Measurements from ENCODE around the gene HSPBAP1. TPM values are rescaled to one million over a fixed set of nuclear protein-coding genes. Genes with fewer than 3 reads are reported as not detected.

HSPBAP1 gene
- 7.5 and 8.7 TPM in 2 replicates for total RNA-seq

DNA sequence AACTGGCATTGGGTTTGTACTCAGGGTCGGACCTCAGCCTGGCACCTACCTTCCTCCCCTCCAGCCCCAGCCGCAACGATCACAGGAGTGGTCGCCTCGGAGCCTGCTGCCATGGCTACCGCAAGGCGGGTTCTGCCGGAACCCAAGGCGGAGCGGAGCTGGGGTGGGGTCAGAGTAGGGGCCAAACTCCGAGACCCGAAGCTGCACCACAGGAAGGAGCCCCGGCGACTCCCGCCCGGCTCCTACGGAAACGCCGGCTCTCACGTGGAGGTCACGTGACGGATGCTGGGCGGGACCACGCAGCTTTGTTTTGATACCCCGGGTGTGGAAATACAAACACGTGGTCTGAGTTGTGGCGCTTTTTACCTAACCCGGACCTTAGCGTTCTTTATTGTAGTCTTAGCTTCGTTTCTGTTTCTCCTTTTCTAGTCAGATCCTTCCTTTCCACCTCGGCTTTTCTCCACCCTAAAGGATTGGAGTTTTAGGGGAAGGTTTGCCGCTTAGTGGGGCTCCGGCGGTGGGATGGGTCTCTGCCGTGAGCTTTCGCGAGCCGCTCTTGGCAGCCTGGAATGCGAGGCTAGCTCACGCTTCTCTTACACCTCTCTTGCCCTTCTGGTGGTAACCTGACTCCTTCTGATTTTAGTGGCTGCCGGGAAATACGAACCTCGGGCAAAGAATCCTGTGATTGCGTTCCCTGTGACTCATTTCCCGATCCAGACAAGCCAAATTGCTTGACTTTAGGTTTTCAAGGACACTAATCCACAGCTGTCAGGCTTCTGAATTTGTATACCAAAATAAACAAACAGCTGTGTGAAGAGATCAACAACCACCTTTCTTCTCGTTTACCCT is at the start of gene HSPBAP1:
TSS of gene HSPBAP1 (minus strand) at position 264 of the 849 bp plus-strand sequence. CDS start at position 113, 151 bp downstream.
- no peaks in the 10 kb centered on the region for H3K9me3 Mint-ChIP-seq
- peak; percentile 97 for DNase-seq
- H3K4me3 Mint-ChIP-seq, result peak within 1 kb of the TSS; percentile 90
- peak within 1 kb of the TSS; percentile 88 for H3K27ac Mint-ChIP-seq
- no peaks in the 10 kb centered on the region for H3K27me3 Mint-ChIP-seq
- intact Hi-C loops (cut with micrococcal nuclease), result loop anchor here (1.0 to 5.0 kb wide), 4 partner anchors 377 to 1247 kb away; partner anchors contain the start of genes FAM162A, SEC22A and WDR5B
- peaks cover 32% of the 10 kb centered on the region for H3K4me1 Mint-ChIP-seq
- peaks cover 5% of the 10 kb centered on the region for H3K36me3 Mint-ChIP-seq (ENCODE audit: low read depth)

- H3K4me3 Mint-ChIP-seq, result no peak overlapping the region
- no peaks in the 10 kb centered on the region for H3K27me3 Mint-ChIP-seq
- H3K27ac Mint-ChIP-seq, result no peak overlapping the region
- H3K9me3 Mint-ChIP-seq, result peaks cover 4% of the 10 kb centered on the region
- H3K4me1 Mint-ChIP-seq, result no peaks in the 10 kb centered on the region
- peaks cover 8% of the 10 kb centered on the region for H3K36me3 Mint-ChIP-seq (ENCODE audit: low read depth)
- intact Hi-C loops (cut with micrococcal nuclease), result no loop called here
- DNase-seq, result no peak
Measured at GRCh38 chr3:122835590-122835989, 42.0 kb upstream of the HSPBAP1 start.

DNA sequence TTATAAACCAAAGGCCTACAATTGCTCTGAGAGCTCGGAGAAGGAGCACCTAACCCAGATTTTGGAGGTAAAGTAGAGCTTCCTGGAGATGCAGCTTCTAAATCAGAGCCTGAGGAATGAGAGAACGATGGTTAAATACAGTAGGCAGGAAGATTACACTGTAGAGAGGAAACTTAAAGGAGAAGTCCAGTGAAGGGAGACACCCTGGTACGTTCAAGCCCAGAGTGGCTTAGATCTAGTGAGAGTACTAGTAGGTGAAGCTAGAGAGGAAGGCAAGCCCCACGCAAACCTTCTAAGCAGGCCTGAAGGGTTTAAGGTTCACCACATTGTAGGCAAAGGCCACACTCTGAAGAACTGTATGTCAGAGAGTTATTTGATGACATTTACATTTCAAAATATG is 34.6 kb upstream of the HSPBAP1 start:
- Mint-ChIP-seq H3K27ac (no peak overlapping the region), H3K27me3 (no peaks in the 10 kb centered on the region), H3K9me3 (no peaks in the 10 kb centered on the region), H3K36me3 (ENCODE audit: low read depth) (peaks cover 2% of the 10 kb centered on the region), H3K4me1 (no peaks in the 10 kb centered on the region), H3K4me3 (no peak overlapping the region)
- DNase-seq, result no peak
- intact Hi-C loops (cut with micrococcal nuclease), result no loop called here

DNA sequence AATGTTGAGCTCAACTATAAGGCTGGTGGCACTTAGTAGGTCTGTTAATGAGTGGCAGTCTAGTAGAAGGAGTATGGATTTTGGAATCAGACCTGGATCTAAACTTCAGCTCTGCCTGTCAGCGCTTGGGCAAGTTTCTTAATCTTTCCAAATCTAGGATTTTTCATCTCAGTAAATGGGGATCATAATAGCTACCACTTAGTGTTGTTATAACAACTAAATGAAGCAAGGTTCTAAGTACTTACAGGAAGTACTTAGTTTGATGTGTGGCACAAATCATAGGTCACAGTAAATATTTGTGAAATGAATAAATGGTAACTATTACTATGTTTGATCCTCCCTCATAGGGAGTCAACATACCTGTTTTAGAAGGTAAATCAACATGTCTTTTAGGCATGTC is 32.6 kb upstream of the HSPBAP1 start:
- H3K27ac Mint-ChIP-seq, result no peak overlapping the region
- H3K4me1 Mint-ChIP-seq, result no peaks in the 10 kb centered on the region
- intact Hi-C loops (cut with micrococcal nuclease), result no loop called here
- no peak overlapping the region for H3K4me3 Mint-ChIP-seq
- H3K36me3 Mint-ChIP-seq (ENCODE audit: low read depth), result no peaks in the 10 kb centered on the region
- DNase-seq, result no peak
- H3K27me3 Mint-ChIP-seq, result no peaks in the 10 kb centered on the region
- no peaks in the 10 kb centered on the region for H3K9me3 Mint-ChIP-seq

DNA sequence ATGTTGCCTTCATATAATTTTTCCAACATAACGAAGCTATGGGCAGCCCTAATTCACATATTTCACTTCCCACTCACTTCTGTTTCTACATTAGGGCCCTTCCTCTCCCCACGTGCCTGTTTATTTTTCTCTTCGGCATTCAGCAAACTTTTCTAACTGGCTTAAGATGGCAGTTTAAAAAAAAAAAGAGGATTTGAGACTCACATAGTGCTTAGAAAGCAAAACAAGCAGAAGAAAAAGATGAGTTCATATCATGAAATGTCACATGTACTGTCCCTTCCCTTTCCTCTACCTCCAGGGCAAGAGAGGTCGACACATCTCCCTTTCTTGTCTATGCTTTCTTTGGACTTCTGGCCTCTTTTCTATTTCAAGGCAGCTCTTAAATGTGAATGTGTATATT is 31.8 kb upstream of the HSPBAP1 start:
- Mint-ChIP-seq H3K36me3 (ENCODE audit: low read depth) (no peaks in the 10 kb centered on the region), H3K9me3 (no peaks in the 10 kb centered on the region), H3K27ac (no peak overlapping the region), H3K4me3 (no peak overlapping the region), H3K27me3 (no peaks in the 10 kb centered on the region), H3K4me1 (no peaks in the 10 kb centered on the region)
- intact Hi-C loops (cut with micrococcal nuclease), result no loop called here
- DNase-seq, result no peak

GRCh38 chr3:122824465-122825381 is 31.1 kb upstream of the HSPBAP1 start:
- H3K27me3 Mint-ChIP-seq, result no peaks in the 10 kb centered on the region
- no peaks in the 10 kb centered on the region for H3K9me3 Mint-ChIP-seq
- H3K4me3 Mint-ChIP-seq, result no peak overlapping the region
- no peaks in the 10 kb centered on the region for H3K36me3 Mint-ChIP-seq (ENCODE audit: low read depth)
- H3K27ac Mint-ChIP-seq, result no peak overlapping the region
- no peaks in the 10 kb centered on the region for H3K4me1 Mint-ChIP-seq
- no peak for DNase-seq
- intact Hi-C loops (cut with micrococcal nuclease), result no loop called here

DNA sequence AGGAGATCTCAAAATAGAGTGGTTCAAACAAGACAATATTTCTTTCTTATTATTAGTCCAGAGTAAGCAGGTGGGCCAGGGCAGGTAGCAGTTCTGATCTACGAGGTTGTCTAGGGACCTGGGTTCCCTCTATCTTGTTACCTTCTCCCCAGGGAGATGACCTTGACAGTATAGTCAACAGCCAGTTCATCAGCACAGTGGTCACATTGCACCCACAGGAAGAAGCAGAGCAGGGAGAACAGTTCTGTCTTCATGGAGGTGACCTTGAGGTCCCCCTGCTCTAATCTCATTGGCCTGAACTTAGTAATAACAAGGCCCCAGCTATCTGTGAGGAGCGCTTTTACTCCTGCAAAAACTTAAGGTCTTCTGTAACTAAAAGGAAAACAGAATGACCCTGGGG is 23.0 kb upstream of the HSPBAP1 start:
- no peaks in the 10 kb centered on the region for H3K27me3 Mint-ChIP-seq
- no peaks in the 10 kb centered on the region for H3K9me3 Mint-ChIP-seq
- H3K36me3 Mint-ChIP-seq (ENCODE audit: low read depth), result no peaks in the 10 kb centered on the region
- H3K4me1 Mint-ChIP-seq, result no peaks in the 10 kb centered on the region
- DNase-seq, result no peak
- no peak overlapping the region for H3K4me3 Mint-ChIP-seq
- intact Hi-C loops (cut with micrococcal nuclease), result no loop called here
- no peak overlapping the region for H3K27ac Mint-ChIP-seq

- H3K4me3 Mint-ChIP-seq, result no peak overlapping the region
- no peaks in the 10 kb centered on the region for H3K27me3 Mint-ChIP-seq
- intact Hi-C loops (cut with micrococcal nuclease), result no loop called here
- no peaks in the 10 kb centered on the region for H3K9me3 Mint-ChIP-seq
- no peak for DNase-seq
- H3K4me1 Mint-ChIP-seq, result no peaks in the 10 kb centered on the region
- H3K27ac Mint-ChIP-seq, result no peak overlapping the region
- H3K36me3 Mint-ChIP-seq (ENCODE audit: low read depth), result peaks cover 2% of the 10 kb centered on the region
Measured at GRCh38 chr3:122810734-122811133, 17.1 kb upstream of the HSPBAP1 start.

- H3K4me3 Mint-ChIP-seq, result no peak overlapping the region
- DNase-seq, result no peak
- no peaks in the 10 kb centered on the region for H3K27me3 Mint-ChIP-seq
- no peak overlapping the region for H3K27ac Mint-ChIP-seq
- peaks cover 10% of the 10 kb centered on the region for H3K36me3 Mint-ChIP-seq (ENCODE audit: low read depth)
- H3K4me1 Mint-ChIP-seq, result peaks cover 3% of the 10 kb centered on the region
- H3K9me3 Mint-ChIP-seq, result peaks cover 4% of the 10 kb centered on the region
- intact Hi-C loops (cut with micrococcal nuclease), result no loop called here
Measured at GRCh38 chr3:122803977-122804376, 10.3 kb upstream of the HSPBAP1 start.

DNA sequence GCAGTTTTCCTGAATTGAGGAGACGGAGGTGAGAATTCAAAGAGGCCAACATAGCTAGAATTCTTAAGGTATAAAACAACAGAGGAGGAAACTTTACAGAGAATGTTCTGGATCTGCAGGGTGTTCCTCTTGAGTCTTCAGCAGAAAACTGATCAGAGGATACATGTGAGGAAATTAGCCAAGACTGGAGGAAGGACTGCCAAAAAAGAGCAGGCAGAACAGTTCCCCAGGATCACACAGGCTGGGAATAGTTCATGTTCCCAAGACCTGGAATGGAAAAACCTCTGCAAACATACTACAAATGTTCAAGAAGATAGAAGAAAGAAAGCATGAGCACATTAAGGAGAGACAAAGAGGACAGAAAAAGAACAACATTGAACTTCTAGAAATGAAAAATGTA is 8.7 kb upstream of the HSPBAP1 start:
- no peak overlapping the region for H3K4me3 Mint-ChIP-seq
- peaks cover 4% of the 10 kb centered on the region for H3K9me3 Mint-ChIP-seq
- H3K27me3 Mint-ChIP-seq, result no peaks in the 10 kb centered on the region
- H3K27ac Mint-ChIP-seq, result no peak overlapping the region
- peaks cover 6% of the 10 kb centered on the region for H3K4me1 Mint-ChIP-seq
- H3K36me3 Mint-ChIP-seq (ENCODE audit: low read depth), result peaks cover 8% of the 10 kb centered on the region
- intact Hi-C loops (cut with micrococcal nuclease), result no loop called here
- no peak for DNase-seq

- Mint-ChIP-seq H3K4me3 (no peak overlapping the region), H3K27ac (no peak overlapping the region), H3K36me3 (ENCODE audit: low read depth) (peaks cover 12% of the 10 kb centered on the region), H3K9me3 (peaks cover 4% of the 10 kb centered on the region), H3K4me1 (peaks cover 17% of the 10 kb centered on the region), H3K27me3 (no peaks in the 10 kb centered on the region)
- intact Hi-C loops (cut with micrococcal nuclease), result no loop called here
- DNase-seq, result no peak
Measured at GRCh38 chr3:122800706-122801237, 7.1 kb upstream of the HSPBAP1 start.

DNA sequence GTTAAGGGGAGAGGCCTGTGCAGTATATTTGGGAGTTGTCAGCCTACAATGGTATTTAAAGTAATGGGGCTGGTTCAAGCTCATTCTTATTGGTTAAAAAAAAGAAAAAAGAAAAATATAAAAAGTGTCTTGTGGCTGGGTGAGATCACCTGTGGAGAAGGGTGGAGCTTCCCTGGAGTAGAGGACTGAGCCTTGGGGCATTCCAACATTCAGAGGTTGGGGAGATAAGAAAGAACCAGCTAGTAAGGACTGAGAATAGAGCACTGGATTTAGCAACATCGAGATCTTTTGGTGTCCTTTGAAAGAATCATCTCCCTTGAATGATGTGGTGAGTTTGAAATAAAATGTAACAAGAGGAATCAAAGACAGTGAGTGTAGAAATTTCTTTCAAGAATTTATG is 6.4 kb upstream of the HSPBAP1 start:
- Mint-ChIP-seq H3K27ac (no peak overlapping the region), H3K4me1 (peaks cover 19% of the 10 kb centered on the region), H3K4me3 (no peak overlapping the region)

GRCh38 chr3:122799322-122799721 is 5.7 kb upstream of the HSPBAP1 start:
- peaks cover 12% of the 10 kb centered on the region for H3K36me3 Mint-ChIP-seq (ENCODE audit: low read depth)

More for the DNA sequence above, 6.4 kb upstream of the HSPBAP1 start:
- no peak for DNase-seq
- Mint-ChIP-seq H3K9me3 (peaks cover 4% of the 10 kb centered on the region), H3K27me3 (no peaks in the 10 kb centered on the region), H3K36me3 (ENCODE audit: low read depth) (peaks cover 12% of the 10 kb centered on the region)
- intact Hi-C loops (cut with micrococcal nuclease), result no loop called here

More at GRCh38 chr3:122799322-122799721, 5.7 kb upstream of the HSPBAP1 start:
- H3K9me3 Mint-ChIP-seq, result peaks cover 4% of the 10 kb centered on the region
- H3K27me3 Mint-ChIP-seq, result no peaks in the 10 kb centered on the region
- H3K27ac Mint-ChIP-seq, result no peak overlapping the region
- H3K4me1 Mint-ChIP-seq, result peaks cover 23% of the 10 kb centered on the region
- no peak overlapping the region for H3K4me3 Mint-ChIP-seq
- DNase-seq, result no peak
- intact Hi-C loops (cut with micrococcal nuclease), result loop anchor here (5.0 kb wide), 1 partner anchor 237 kb away; the partner anchor contains the start of genes DTX3L and PARP9

All from activated CD4-positive, alpha-beta T cell treated with anti-CD3 and anti-CD28 coated beads, Interleukin-2, amount 10 ng/mL, durations not matched to agents 24 days and 14 days (primary cell).